HCT116 (cell line): ENCODE data around the gene BLOC1S5. TPM values are rescaled to one million over a fixed set of nuclear protein-coding genes. Genes with fewer than 3 reads are reported as not detected.

ENCODE experiments used
- ATAC-seq: fragments of 200-7000 bp; cut with Tn5 transposase; 2 replicates; pipeline ENCODE4 v1.9.1; 2020; ENCODE audit warnings: mild to moderate bottlenecking, moderate library complexity
- BruUV-seq: library from RNA; stranded (reverse); fragments of 400-500 nt; replicated peaks from 2 replicates; lab custom pipeline; 2021; lab: Mats Ljungman, UMichigan
- CTCF ChIA-PET: fragments of 300-600 bp; sonication (Branson Sonifier 250); formaldehyde crosslinking; loops from one replicate; lab custom pipeline; 2021; ENCODE audit warnings: antibody characterized with exemption; lab: Charles Lee
- POLR2A ChIA-PET: fragments of 300-600, 350-600 bp; sonication (Branson Sonifier 250); formaldehyde crosslinking; loops from one replicate; lab custom pipeline; 2021; ENCODE audit warnings: antibody characterized with exemption; lab: Charles Lee
- RAD21 ChIA-PET, 2 experiments: fragments of 300-600 bp; sonication (Branson Sonifier 250); formaldehyde crosslinking; loops; one replicate each; lab custom pipeline; 2023; ENCODE audit warnings: low total read pairs in 2 of 2; ENCODE audit not compliant: uncharacterized antibody in 2 of 2, unreplicated experiment in 2 of 2, low non-redundant PET in 1 of 2; lab: Charles Lee
- DNase-seq: peaks from one replicate; pipeline ENCODE4 v3.0.0-alpha.2; 2010; ENCODE audit warnings: low read depth, low spot score
- H2AFZ ChIP-seq: fragments of 200-600 bp; shearing (Covaris generic), sonication (generic); 2 replicates; pipeline ENCODE4 v1.6.1; 2017; ENCODE audit warnings: low read depth, mixed run types, mixed read lengths, antibody characterized with exemption, low read length; ENCODE audit not compliant: poor library complexity, severe bottlenecking
- H3K27ac ChIP-seq: 2 replicates; pipeline ENCODE4 v1.5.1; 2012; ENCODE audit warnings: low read depth, low read length
- H3K27me3 ChIP-seq: fragments of 200-600 bp; sonication (generic); 2 replicates; pipeline ENCODE4 v1.6.1; 2016; ENCODE audit warnings: mixed run types, low read length, mixed read lengths; ENCODE audit not compliant: insufficient read depth
- H3K36me3 ChIP-seq, 2 experiments: fragments of 200-500 bp in 1 of 2; fragments of 200-600 bp in 1 of 2; sonication (Bioruptor generic) in 1 of 2; sonication (generic) in 1 of 2; 2 replicates each; pipeline versions ENCODE4 v1.5.1 to v1.6.1; 2014 to 2016; ENCODE audit warnings: low read length in 2 of 2, inconsistent platforms in 1 of 2, mixed read lengths in 1 of 2, mixed run types in 1 of 2; ENCODE audit not compliant: insufficient read depth in 2 of 2, control insufficient read depth in 1 of 2
- H3K4me1 ChIP-seq, 2 experiments: fragments of 200-600 bp in 1 of 2; sonication (generic) in 1 of 2; 2 replicates each; pipeline versions ENCODE4 v1.5.1 to v1.6.1; 2012 to 2017; ENCODE audit warnings: low read length in 2 of 2, inconsistent platforms in 1 of 2, mild to moderate bottlenecking in 1 of 2, mixed read lengths in 1 of 2, mixed run types in 1 of 2, moderate library complexity in 1 of 2; ENCODE audit not compliant: insufficient read depth in 2 of 2, control insufficient read depth in 1 of 2
- H3K4me2 ChIP-seq: fragments of 200-600 bp; sonication (generic); 2 replicates; pipeline ENCODE4 v1.6.1; 2017; ENCODE audit warnings: mixed run types, low read length, mixed read lengths
- H3K4me3 ChIP-seq, 2 experiments: fragments of 200-600 bp in 1 of 2; sonication (generic) in 1 of 2; replicated peaks in 1 of 2; 2 replicates each; pipeline ENCODE4 v1.5.1; 2011 to 2016; ENCODE audit warnings: low read length in 2 of 2, control low read depth in 1 of 2, low read depth in 1 of 2, mild to moderate bottlenecking in 1 of 2, mixed read lengths in 1 of 2, mixed run types in 1 of 2
- H3K79me2 ChIP-seq: fragments of 200-600 bp; sonication (generic); 2 replicates; pipeline ENCODE4 v1.6.1; 2017; ENCODE audit warnings: mild to moderate bottlenecking, mixed run types, low read length, moderate library complexity, mixed read lengths; ENCODE audit not compliant: insufficient read depth
- H3K9ac ChIP-seq: fragments of 200-600 bp; sonication (generic); 2 replicates; pipeline ENCODE4 v1.6.1; 2016; ENCODE audit warnings: low read length, mixed read lengths
- H3K9me2 ChIP-seq: fragments of 200-600 bp; sonication (generic), shearing (Covaris generic); 2 replicates; pipeline ENCODE4 v1.6.1; 2017; ENCODE audit warnings: mixed run types, mild to moderate bottlenecking, moderate library complexity; ENCODE audit not compliant: insufficient read depth
- H3K9me3 ChIP-seq, 2 experiments: fragments of 200-500 bp in 1 of 2; fragments of 200-600 bp in 1 of 2; sonication (Bioruptor generic) in 1 of 2; sonication (generic) in 1 of 2; 2 replicates each; pipeline ENCODE4 v1.6.1; 2014 to 2017; ENCODE audit warnings: low read length in 2 of 2, mixed read lengths in 2 of 2, inconsistent platforms in 1 of 2, low read depth in 1 of 2, mild to moderate bottlenecking in 1 of 2, mixed run types in 1 of 2, moderate library complexity in 1 of 2; ENCODE audit not compliant: control insufficient read depth in 1 of 2, insufficient read depth in 1 of 2
- H4K20me1 ChIP-seq: fragments of 200-600 bp; sonication (generic), shearing (Covaris generic); 2 replicates; pipeline ENCODE4 v1.6.1; 2017; ENCODE audit warnings: mixed run types, mild to moderate bottlenecking, moderate library complexity; ENCODE audit not compliant: insufficient read depth
- CBX3 ChIP-seq: IDR thresholded peaks from 2 replicates; pipeline ENCODE4 v1.6.1; 2012; ENCODE audit warnings: low read depth
- CEBPB ChIP-seq: IDR thresholded peaks from 2 replicates; pipeline ENCODE4 v1.6.1; 2012; ENCODE audit warnings: low read depth
- EGR1 ChIP-seq: IDR thresholded peaks from 2 replicates; pipeline ENCODE4 v1.6.1; 2012; ENCODE audit warnings: low read depth
- ELF1 ChIP-seq: IDR thresholded peaks from 2 replicates; pipeline ENCODE4 v1.6.1; 2012; ENCODE audit warnings: low read depth, borderline replicate concordance
- EZH2 ChIP-seq: fragments of 200-600 bp; sonication (generic); IDR thresholded peaks from 2 replicates; pipeline ENCODE4 v1.6.1; 2017; ENCODE audit warnings: antibody characterized with exemption, mixed run types
- EZH2phosphoT487 ChIP-seq: fragments of 200-600 bp; IDR thresholded peaks from 2 replicates; pipeline ENCODE4 v1.6.1; 2018; ENCODE audit warnings: antibody characterized with exemption, borderline replicate concordance
- FOSL1 ChIP-seq: IDR thresholded peaks from 2 replicates; pipeline ENCODE4 v1.6.1; 2012; ENCODE audit warnings: low read depth
- JUND ChIP-seq: IDR thresholded peaks from 2 replicates; pipeline ENCODE4 v1.6.1; 2012
- POLR2A ChIP-seq: IDR thresholded peaks from 2 replicates; pipeline ENCODE4 v1.7.0; 2011; ENCODE audit warnings: borderline replicate concordance; ENCODE audit not compliant: insufficient read depth, insufficient read length; ENCODE audit errors: extremely low read depth
- RAD21 ChIP-seq: IDR thresholded peaks from 2 replicates; pipeline ENCODE4 v1.6.1; 2012; ENCODE audit warnings: low read depth, mild to moderate bottlenecking
- SIN3A ChIP-seq: IDR thresholded peaks from 2 replicates; pipeline ENCODE4 v1.6.1; 2012; ENCODE audit warnings: low read depth
- SP1 ChIP-seq: IDR thresholded peaks from 2 replicates; pipeline ENCODE4 v1.6.1; 2012; ENCODE audit warnings: low read depth
- SRF ChIP-seq: IDR thresholded peaks from 2 replicates; pipeline ENCODE4 v1.6.1; 2012; ENCODE audit warnings: low read depth
- TCF7L2 ChIP-seq: IDR thresholded peaks from 2 replicates; pipeline ENCODE4 v1.7.0; 2011; ENCODE audit warnings: borderline replicate concordance, inconsistent platforms; ENCODE audit not compliant: insufficient read depth, insufficient read length; ENCODE audit errors: extremely low read depth
- ZFX ChIP-seq: fragments of 450-650 bp; IDR thresholded peaks from 2 replicates; pipeline ENCODE4 v1.6.1; 2017
- ZNF274 ChIP-seq: fragments of 200-500 bp; sonication (Bioruptor generic); IDR thresholded peaks from 2 replicates; pipeline ENCODE4 v1.6.1; 2014; ENCODE audit warnings: mild to moderate bottlenecking, low read depth, low read length, inconsistent platforms
- intact Hi-C: fragments of 100-400 bp; cut with micrococcal nuclease; formaldehyde crosslinking; loops from 2 replicates; pipeline ENCODE4 v1.10.0; 2022
- total RNA-seq: library from RNA; stranded (reverse); gene quantifications from one replicate; pipeline ENCODE4 v1.2.1, GENCODE V29; 2021; ENCODE audit not compliant: unreplicated experiment
- TF ChIP-seq, protein P1 (sequence below): IDR thresholded peaks from 2 replicates; pipeline ENCODE4 v1.6.1; 2012; ENCODE audit warnings: low read depth
- TF ChIP-seq, protein P2 (sequence below): IDR thresholded peaks from 2 replicates; pipeline ENCODE4 v1.6.1; 2011; ENCODE audit warnings: mild to moderate bottlenecking, low read length, moderate library complexity; ENCODE audit not compliant: insufficient replicate concordance; ENCODE audit errors: extremely low read depth
- TF ChIP-seq, protein P3 (sequence below), 3 experiments: fragments of 200-600 bp in 1 of 3; sonication (generic) in 1 of 3; IDR thresholded peaks in 2 of 3; conservative IDR thresholded peaks in 1 of 3; 2 replicates each; pipeline ENCODE4 v1.5.1; 2012 to 2017; ENCODE audit warnings: low read depth in 2 of 3, low read length in 2 of 3, antibody characterized with exemption in 1 of 3, borderline replicate concordance in 1 of 3, control low read depth in 1 of 3, mild to moderate bottlenecking in 1 of 3, mixed read lengths in 1 of 3, mixed run types in 1 of 3, moderate library complexity in 1 of 3; ENCODE audit not compliant: insufficient read depth in 1 of 3
- TF ChIP-seq, protein P4 (sequence below): IDR thresholded peaks from 2 replicates; pipeline ENCODE4 v1.6.1; 2012

Gene BLOC1S5
- total RNA-seq, 1 experiment from 2014 or later, result 12.0 TPM

DNA sequence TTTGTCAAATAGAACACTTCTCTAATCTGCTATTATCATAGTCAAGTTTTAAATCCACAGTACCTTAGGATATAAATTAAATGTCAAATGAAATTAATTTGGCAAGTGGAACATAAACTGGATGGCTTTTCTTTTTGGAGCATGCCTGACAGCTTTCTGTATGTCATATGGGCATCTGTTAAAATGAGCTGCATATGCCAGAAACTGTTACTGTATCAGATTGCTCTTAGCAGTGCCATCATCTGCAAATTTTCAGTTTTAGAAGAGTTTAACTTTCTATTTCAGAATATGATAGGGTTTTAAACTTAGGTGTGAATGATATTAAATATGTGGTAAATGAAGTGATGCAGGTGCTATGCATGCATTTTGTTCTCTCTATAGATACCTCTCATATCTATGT is 41.6 kb upstream of the BLOC1S5 start (continued):
- TF ChIP-seq, protein P1, sequence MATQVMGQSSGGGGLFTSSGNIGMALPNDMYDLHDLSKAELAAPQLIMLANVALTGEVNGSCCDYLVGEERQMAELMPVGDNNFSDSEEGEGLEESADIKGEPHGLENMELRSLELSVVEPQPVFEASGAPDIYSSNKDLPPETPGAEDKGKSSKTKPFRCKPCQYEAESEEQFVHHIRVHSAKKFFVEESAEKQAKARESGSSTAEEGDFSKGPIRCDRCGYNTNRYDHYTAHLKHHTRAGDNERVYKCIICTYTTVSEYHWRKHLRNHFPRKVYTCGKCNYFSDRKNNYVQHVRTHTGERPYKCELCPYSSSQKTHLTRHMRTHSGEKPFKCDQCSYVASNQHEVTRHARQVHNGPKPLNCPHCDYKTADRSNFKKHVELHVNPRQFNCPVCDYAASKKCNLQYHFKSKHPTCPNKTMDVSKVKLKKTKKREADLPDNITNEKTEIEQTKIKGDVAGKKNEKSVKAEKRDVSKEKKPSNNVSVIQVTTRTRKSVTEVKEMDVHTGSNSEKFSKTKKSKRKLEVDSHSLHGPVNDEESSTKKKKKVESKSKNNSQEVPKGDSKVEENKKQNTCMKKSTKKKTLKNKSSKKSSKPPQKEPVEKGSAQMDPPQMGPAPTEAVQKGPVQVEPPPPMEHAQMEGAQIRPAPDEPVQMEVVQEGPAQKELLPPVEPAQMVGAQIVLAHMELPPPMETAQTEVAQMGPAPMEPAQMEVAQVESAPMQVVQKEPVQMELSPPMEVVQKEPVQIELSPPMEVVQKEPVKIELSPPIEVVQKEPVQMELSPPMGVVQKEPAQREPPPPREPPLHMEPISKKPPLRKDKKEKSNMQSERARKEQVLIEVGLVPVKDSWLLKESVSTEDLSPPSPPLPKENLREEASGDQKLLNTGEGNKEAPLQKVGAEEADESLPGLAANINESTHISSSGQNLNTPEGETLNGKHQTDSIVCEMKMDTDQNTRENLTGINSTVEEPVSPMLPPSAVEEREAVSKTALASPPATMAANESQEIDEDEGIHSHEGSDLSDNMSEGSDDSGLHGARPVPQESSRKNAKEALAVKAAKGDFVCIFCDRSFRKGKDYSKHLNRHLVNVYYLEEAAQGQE, result no peak
- no peak for TF ChIP-seq RAD21

DNA sequence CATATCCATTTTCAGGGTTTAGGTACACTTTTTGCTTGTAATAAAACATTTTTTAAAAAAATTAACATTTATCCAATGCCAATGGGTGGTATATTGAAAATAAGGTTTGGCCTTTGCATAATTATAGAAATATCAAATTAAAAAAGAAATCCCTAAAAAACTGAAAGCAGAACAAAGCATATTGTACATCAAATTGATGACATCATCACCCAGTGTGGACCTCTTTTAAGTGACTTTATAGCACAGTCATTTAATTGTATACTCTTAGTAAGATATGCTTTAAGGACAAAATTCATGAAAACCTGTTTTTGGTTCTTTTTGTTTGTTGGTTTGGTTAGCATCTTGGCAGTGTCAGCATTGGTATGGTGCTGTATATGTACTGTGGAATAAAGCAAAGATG is 39.5 kb upstream of the BLOC1S5 start:
- H3K9me3 ChIP-seq, result no peaks in the 10 kb centered on the region
- H3K27me3 ChIP-seq, result no peaks in the 10 kb centered on the region
- RAD21 ChIA-PET, result no interaction called here
- H3K27ac ChIP-seq, result no peak overlapping the region
- no peak for DNase-seq
- H3K9ac ChIP-seq, result no peak overlapping the region
- no TSS peak for BruUV-seq
- intact Hi-C loops, result no loop called here
- CTCF ChIA-PET, result interaction anchor here (1.2 kb wide), 1 partner anchor 27 kb away, joined by 3 read pairs; no protein-coding TSS in a partner anchor
- H3K9me2 ChIP-seq, result no peaks in the 10 kb centered on the region
- peaks cover 0 to 6% of the 10 kb centered on the region in 2 experiments; a peak in 1 of 4 replicates for H3K36me3 ChIP-seq
- no peak overlapping the region for H3K4me3 ChIP-seq
- H4K20me1 ChIP-seq, result no peaks in the 10 kb centered on the region
- H3K4me2 ChIP-seq, result no peak overlapping the region
- peaks cover 16 to 31% of the 10 kb centered on the region in 2 experiments; a peak in 3 of 4 replicates for H3K4me1 ChIP-seq
- ATAC-seq, result no peak
- no peak overlapping the region for H2AFZ ChIP-seq
- H3K79me2 ChIP-seq, result peaks cover 36% of the 10 kb centered on the region
- TF ChIP-seq ELF1, result no peak
- TF ChIP-seq CEBPB, result no peak
- TF ChIP-seq EZH2phosphoT487, result no peak
- TF ChIP-seq SP1, result no peak
- TF ChIP-seq, protein P2, sequence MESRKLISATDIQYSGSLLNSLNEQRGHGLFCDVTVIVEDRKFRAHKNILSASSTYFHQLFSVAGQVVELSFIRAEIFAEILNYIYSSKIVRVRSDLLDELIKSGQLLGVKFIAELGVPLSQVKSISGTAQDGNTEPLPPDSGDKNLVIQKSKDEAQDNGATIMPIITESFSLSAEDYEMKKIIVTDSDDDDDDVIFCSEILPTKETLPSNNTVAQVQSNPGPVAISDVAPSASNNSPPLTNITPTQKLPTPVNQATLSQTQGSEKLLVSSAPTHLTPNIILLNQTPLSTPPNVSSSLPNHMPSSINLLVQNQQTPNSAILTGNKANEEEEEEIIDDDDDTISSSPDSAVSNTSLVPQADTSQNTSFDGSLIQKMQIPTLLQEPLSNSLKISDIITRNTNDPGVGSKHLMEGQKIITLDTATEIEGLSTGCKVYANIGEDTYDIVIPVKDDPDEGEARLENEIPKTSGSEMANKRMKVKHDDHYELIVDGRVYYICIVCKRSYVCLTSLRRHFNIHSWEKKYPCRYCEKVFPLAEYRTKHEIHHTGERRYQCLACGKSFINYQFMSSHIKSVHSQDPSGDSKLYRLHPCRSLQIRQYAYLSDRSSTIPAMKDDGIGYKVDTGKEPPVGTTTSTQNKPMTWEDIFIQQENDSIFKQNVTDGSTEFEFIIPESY, result no peak
- no peak for TF ChIP-seq POLR2A
- TF ChIP-seq SRF, result no peak
- no peak for TF ChIP-seq SIN3A
- no peak for TF ChIP-seq CBX3
- TF ChIP-seq ZNF274, result no peak
- TF ChIP-seq RAD21, result no peak
- TF ChIP-seq ZFX, result no peak
- TF ChIP-seq TCF7L2, result no peak
- no peak for TF ChIP-seq EZH2
- no peak for TF ChIP-seq EGR1
- TF ChIP-seq, protein P3, sequence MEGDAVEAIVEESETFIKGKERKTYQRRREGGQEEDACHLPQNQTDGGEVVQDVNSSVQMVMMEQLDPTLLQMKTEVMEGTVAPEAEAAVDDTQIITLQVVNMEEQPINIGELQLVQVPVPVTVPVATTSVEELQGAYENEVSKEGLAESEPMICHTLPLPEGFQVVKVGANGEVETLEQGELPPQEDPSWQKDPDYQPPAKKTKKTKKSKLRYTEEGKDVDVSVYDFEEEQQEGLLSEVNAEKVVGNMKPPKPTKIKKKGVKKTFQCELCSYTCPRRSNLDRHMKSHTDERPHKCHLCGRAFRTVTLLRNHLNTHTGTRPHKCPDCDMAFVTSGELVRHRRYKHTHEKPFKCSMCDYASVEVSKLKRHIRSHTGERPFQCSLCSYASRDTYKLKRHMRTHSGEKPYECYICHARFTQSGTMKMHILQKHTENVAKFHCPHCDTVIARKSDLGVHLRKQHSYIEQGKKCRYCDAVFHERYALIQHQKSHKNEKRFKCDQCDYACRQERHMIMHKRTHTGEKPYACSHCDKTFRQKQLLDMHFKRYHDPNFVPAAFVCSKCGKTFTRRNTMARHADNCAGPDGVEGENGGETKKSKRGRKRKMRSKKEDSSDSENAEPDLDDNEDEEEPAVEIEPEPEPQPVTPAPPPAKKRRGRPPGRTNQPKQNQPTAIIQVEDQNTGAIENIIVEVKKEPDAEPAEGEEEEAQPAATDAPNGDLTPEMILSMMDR (IDR thresholded peaks at IDR 0.05 in 2 of 3, conservative IDR thresholded peaks at IDR 0.05 in 1 of 3; ENCODE audit: borderline replicate concordance in 1 of 3, insufficient read depth in 1 of 3, low read depth in 2 of 3, low read length in 2 of 3), result no peak
- TF ChIP-seq, protein P4, sequence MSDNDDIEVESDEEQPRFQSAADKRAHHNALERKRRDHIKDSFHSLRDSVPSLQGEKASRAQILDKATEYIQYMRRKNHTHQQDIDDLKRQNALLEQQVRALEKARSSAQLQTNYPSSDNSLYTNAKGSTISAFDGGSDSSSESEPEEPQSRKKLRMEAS, result no peak
- no peak for TF ChIP-seq JUND
- TF ChIP-seq FOSL1, result no peak
- POLR2A ChIA-PET, result no interaction called here
